Kidney glomerular epithelial cell (primary cell): ENCODE measurements around the gene GPR148.

ENCODE experiments used
- DNase-seq: peaks from one replicate; lab custom pipeline; 2025; lab: John Stamatoyannopoulos, UW

The GPR148 gene

DNA sequence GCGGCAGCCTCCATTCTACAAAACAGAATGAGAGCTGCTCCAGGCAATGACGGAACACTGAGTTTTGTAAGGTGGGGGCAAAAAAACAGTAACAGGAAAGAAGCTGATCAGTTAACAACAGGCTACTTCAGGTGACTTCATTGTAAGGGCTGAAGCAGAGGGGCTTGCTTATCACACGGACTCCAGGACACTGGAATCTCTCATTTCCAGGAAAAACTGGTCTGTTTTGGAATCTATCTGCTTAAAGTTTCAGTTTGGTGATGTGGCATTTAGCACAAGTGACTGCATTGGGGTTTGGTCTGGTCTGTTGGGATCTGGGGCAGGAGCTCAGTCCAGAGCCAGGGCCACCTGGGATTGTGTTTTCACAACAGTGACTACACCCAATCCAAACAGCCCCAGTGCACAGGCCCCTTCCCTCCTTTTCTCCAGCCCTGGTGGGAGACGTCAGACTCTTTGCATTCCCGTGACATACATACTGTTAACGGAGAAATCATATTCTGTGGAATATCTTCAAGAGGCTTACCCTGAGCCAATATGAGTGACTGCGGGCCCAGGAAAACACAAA lies 40.6 kb downstream of the GPR148 start:
- DNase-seq = no peak

DNA sequence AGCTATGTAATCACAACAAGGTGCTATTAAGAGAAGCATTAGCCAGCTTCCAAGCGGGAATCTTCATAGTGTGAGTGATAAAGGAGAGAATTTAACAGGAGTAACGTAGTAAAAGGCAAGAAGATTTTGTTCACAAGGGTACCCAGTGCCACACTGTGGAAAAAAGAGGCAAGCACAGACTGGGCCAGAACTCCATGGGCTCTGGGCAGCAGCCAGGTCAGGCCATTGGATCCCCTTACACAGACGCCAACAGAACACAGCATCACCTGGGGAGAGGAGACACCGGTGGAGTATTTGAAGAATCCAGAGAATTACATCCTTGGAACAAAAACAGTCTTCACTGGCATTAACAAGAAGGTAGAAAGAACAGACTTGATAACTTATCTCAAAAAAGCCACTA lies 47.7 kb downstream of the GPR148 start:
- no peak for DNase-seq

DNA sequence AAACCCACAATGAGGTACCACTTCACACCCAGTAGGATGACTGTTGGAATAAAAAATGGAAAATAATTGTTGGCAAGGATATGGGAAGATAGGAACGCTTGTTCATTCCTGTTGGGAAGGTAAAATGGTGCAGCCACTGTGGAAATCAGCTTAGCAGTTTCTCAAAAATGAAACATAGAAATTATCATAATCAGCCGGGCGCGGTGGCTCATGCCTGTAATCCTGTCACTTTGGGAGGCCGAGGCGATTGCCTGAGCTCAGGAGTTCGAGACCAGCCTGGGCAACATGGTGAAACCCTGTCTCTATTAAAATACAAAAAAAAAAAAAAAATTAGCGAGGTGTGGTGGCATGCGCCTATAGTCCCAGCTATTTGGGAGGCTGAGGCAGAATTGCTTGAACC lies 49.9 kb downstream of the GPR148 start:
- DNase-seq = no peak
